HepG2 (cell line): ENCODE measurements around the gene PRMT7. TPM values are rescaled to one million over a fixed set of nuclear protein-coding genes. Genes with fewer than 3 reads are reported as not detected.

Source experiments
- AKAP8 ChIP-seq: sonication (generic); formaldehyde crosslinking; IDR thresholded peaks from 2 replicates; pipeline ENCODE4 v1.5.1; 2020; ENCODE audit warnings: mild to moderate bottlenecking, missing genetic modification reagents
- HHEX ChIP-seq: IDR thresholded peaks from 2 replicates; pipeline ENCODE4 v1.6.1; 2016; ENCODE audit warnings: control low read depth
- HNRNPK ChIP-seq: fragments of 200-400 bp; formaldehyde crosslinking; IDR thresholded peaks from 2 replicates; pipeline ENCODE4 v1.6.1; 2018; ENCODE audit warnings: low read length, low read depth, moderate library complexity, mild to moderate bottlenecking; ENCODE audit not compliant: poor library complexity, severe bottlenecking
- RAD21 ChIP-seq: fragments of 450-650 bp; formaldehyde crosslinking; IDR thresholded peaks from 2 replicates; pipeline ENCODE4 v1.5.0; 2020; ENCODE audit warnings: mild to moderate bottlenecking
- SMAD3 ChIP-seq: sonication (generic); formaldehyde crosslinking; IDR thresholded peaks from 2 replicates; pipeline ENCODE4 v1.4.0; 2020; ENCODE audit warnings: missing genetic modification reagents
- THYN1 ChIP-seq: sonication (generic); formaldehyde crosslinking; IDR thresholded peaks from 2 replicates; pipeline ENCODE4 v1.8.1; 2023; ENCODE audit warnings: low read depth, mild to moderate bottlenecking, moderate library complexity, missing genetic modification reagents, borderline replicate concordance
- TOE1 ChIP-seq: sonication (generic); formaldehyde crosslinking; IDR thresholded peaks from 2 replicates; pipeline ENCODE4 v1.4.0; 2020; ENCODE audit warnings: mild to moderate bottlenecking, missing genetic modification reagents
- ZNF569 ChIP-seq: sonication (generic); formaldehyde crosslinking; IDR thresholded peaks from 2 replicates; pipeline ENCODE4 v1.5.0; 2020; ENCODE audit warnings: mild to moderate bottlenecking, missing genetic modification reagents, moderate library complexity, borderline replicate concordance
- polyA plus RNA-seq, 8 experiments: library from polyadenylated mRNA; depleted of rRNA in 3 of 8; stranded (reverse) in 7 of 8; unstranded in 1 of 8; fragments of >200 nt; fragmentation: Illumina TruSeq in 4 of 8; extraction: Trizol in 4 of 8; gene quantifications; 2 replicates each; pipeline versions ENCODE4 v1.2.1 to v1.2.3, GENCODE V29; 2011 to 2016; ENCODE audit warnings: low read depth in 4 of 8, missing spikeins in 1 of 8, mixed read lengths in 1 of 8; ENCODE audit not compliant: insufficient read depth in 1 of 8
- total RNA-seq, 5 experiments: library from RNA; depleted of rRNA; stranded (reverse); fragments of >200 nt; fragmentation: Illumina TruSeq; extraction: Trizol; gene quantifications; 2 replicates each; pipeline ENCODE4 v1.2.3, GENCODE V29; 2016; ENCODE audit warnings: low read depth in 1 of 5
- TF ChIP-seq, protein P1 (sequence below): sonication (generic); formaldehyde crosslinking; IDR thresholded peaks from 2 replicates; pipeline ENCODE4 v1.4.0; 2020; ENCODE audit warnings: low read depth, mild to moderate bottlenecking, missing genetic modification reagents
- TF ChIP-seq, protein P2 (sequence below): sonication (generic); formaldehyde crosslinking; IDR thresholded peaks from 2 replicates; pipeline ENCODE4 v1.4.0; 2020; ENCODE audit warnings: missing genetic modification reagents
- TF ChIP-seq, protein P3 (sequence below): sonication (generic); formaldehyde crosslinking; conservative IDR thresholded peaks from 2 replicates; pipeline ENCODE4 v1.4.0; 2020; ENCODE audit warnings: missing genetic modification reagents
- TF ChIP-seq, protein P4 (sequence below): sonication (generic); formaldehyde crosslinking; IDR thresholded peaks from 2 replicates; pipeline ENCODE4 v1.8.1; 2023; ENCODE audit warnings: mild to moderate bottlenecking, moderate library complexity, missing genetic modification reagents
- TF ChIP-seq, protein P5 (sequence below): sonication (generic); formaldehyde crosslinking; IDR thresholded peaks from 2 replicates; pipeline ENCODE4 v1.4.0; 2020; ENCODE audit warnings: missing genetic modification reagents

The PRMT7 gene
- total and polyA plus RNA-seq, 2 of the 13 experiments (the other 11 are each of a cell fraction or from before 2014, with no cell fraction given) = 47.5 to 55.0 TPM

DNA sequence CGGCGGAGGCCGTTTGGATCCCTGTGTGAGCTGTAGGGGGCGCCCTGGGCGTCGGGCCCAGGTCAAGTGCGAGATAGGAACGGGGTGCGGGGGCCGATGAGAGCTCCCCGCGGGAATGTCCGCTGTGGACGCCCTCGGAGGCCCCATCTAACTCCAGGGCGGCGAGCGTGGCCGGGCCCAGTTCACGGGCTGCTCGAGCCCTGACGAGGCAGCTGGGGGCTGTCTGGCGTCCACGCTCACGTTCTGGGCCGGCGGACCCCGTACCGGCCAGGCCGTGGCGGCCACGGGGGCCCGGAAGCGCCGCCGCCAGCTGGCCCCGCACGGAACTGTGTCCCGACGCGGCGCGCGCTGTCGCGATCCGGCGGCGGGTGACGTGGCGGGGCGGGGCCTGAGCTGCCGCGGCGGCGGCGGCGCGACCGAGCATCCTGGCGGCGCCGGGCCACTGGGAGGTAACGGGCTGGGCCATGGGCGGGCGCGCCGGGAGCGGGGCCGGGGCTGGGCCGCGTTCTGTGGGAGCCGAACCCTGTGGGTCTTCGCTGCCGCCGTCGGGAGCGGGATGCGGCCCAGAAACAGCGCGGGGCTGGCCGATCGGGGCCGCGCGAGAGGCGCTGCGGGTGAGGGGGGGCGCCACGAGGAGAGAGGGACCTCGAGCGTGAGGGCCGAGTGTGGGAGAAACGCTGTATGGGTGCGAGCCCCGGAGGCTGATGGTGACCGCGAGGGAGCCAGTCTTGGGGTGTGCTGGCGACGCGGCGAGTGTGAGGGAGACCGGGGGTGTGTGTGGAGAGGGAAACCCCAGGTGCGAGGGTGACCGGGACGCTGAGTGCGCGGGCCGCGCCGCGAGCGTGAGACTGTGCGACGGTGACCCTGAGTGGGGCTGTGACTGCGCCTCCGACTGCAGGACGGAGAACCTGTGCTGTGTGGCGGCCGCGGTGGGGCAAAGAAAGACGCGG, 46.4 kb upstream of the PRMT7 start, which contains the start of gene SLC7A6 (continued):
- TF ChIP-seq, protein P1, sequence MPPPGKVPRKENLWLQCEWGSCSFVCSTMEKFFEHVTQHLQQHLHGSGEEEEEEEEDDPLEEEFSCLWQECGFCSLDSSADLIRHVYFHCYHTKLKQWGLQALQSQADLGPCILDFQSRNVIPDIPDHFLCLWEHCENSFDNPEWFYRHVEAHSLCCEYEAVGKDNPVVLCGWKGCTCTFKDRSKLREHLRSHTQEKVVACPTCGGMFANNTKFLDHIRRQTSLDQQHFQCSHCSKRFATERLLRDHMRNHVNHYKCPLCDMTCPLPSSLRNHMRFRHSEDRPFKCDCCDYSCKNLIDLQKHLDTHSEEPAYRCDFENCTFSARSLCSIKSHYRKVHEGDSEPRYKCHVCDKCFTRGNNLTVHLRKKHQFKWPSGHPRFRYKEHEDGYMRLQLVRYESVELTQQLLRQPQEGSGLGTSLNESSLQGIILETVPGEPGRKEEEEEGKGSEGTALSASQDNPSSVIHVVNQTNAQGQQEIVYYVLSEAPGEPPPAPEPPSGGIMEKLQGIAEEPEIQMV (CRISPR knock-in tag) = peak; percentile 17; the same call in 1 of the 2 replicates
- TF ChIP-seq, protein P2, sequence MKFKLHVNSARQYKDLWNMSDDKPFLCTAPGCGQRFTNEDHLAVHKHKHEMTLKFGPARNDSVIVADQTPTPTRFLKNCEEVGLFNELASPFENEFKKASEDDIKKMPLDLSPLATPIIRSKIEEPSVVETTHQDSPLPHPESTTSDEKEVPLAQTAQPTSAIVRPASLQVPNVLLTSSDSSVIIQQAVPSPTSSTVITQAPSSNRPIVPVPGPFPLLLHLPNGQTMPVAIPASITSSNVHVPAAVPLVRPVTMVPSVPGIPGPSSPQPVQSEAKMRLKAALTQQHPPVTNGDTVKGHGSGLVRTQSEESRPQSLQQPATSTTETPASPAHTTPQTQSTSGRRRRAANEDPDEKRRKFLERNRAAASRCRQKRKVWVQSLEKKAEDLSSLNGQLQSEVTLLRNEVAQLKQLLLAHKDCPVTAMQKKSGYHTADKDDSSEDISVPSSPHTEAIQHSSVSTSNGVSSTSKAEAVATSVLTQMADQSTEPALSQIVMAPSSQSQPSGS (CRISPR knock-in tag) = no peak; the same call in 1 of the 2 replicates
- TF ChIP-seq, protein P3, sequence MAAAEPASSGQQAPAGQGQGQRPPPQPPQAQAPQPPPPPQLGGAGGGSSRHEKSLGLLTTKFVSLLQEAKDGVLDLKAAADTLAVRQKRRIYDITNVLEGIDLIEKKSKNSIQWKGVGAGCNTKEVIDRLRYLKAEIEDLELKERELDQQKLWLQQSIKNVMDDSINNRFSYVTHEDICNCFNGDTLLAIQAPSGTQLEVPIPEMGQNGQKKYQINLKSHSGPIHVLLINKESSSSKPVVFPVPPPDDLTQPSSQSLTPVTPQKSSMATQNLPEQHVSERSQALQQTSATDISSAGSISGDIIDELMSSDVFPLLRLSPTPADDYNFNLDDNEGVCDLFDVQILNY (CRISPR knock-in tag) = 0 out of 2 replicates have a peak, but pooled peaks have one; percentile 28
- TF ChIP-seq, protein P4, sequence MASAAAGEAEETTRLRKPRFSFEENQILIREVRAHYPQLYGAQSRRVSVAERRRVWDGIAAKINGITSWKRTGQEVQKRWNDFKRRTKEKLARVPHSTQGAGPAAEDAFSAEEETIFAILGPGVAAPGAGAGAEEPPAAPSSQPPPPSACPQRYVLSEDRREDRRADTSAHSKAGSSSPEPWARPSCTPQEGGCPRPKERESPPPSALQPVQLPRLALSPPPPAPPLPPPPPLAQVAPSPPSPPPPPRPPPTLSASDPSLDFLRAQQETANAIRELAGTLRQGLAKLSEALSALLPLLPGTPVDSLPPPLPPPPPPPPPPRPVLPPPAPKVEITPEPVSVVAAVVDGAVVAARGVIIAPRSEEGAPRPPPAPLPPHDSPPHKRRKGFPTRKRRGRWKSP (CRISPR knock-in tag) = no peak; the same call in 1 of the 2 replicates
- TF ChIP-seq TOE1 (no peak; the same call in 1 of the 2 replicates), RAD21 (CRISPR knock-in tag) (peak; percentile 86), AKAP8 (CRISPR knock-in tag) (0 out of 2 replicates have a peak, but pooled peaks have one; percentile 27), THYN1 (no peak), ZNF569 (no peak), HNRNPK (peak; percentile 28), SMAD3 (peak; percentile 68; the same call in 1 of the 2 replicates), HHEX (CRISPR knock-in tag) (no peak)
- TF ChIP-seq, protein P5, sequence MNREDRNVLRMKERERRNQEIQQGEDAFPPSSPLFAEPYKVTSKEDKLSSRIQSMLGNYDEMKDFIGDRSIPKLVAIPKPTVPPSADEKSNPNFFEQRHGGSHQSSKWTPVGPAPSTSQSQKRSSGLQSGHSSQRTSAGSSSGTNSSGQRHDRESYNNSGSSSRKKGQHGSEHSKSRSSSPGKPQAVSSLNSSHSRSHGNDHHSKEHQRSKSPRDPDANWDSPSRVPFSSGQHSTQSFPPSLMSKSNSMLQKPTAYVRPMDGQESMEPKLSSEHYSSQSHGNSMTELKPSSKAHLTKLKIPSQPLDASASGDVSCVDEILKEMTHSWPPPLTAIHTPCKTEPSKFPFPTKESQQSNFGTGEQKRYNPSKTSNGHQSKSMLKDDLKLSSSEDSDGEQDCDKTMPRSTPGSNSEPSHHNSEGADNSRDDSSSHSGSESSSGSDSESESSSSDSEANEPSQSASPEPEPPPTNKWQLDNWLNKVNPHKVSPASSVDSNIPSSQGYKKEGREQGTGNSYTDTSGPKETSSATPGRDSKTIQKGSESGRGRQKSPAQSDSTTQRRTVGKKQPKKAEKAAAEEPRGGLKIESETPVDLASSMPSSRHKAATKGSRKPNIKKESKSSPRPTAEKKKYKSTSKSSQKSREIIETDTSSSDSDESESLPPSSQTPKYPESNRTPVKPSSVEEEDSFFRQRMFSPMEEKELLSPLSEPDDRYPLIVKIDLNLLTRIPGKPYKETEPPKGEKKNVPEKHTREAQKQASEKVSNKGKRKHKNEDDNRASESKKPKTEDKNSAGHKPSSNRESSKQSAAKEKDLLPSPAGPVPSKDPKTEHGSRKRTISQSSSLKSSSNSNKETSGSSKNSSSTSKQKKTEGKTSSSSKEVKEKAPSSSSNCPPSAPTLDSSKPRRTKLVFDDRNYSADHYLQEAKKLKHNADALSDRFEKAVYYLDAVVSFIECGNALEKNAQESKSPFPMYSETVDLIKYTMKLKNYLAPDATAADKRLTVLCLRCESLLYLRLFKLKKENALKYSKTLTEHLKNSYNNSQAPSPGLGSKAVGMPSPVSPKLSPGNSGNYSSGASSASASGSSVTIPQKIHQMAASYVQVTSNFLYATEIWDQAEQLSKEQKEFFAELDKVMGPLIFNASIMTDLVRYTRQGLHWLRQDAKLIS = no peak
